NCI-H2081 (cell line): ENCODE data around the gene PAPPA.

Source experiments
- DNase-seq, 2 experiments: peaks; one replicate each; lab custom pipeline; 2025; lab: John Stamatoyannopoulos, UW

Gene PAPPA

GRCh38 chr9:116152941-116153764 is 438 bp upstream of the PAPPA start:
- peak in 1 of 2 experiments; percentile 13 for DNase-seq

GRCh38 chr9:116154334-116154975 is 864 bp downstream of the PAPPA start:
- DNase-seq, result peak; percentile 17 to 26

GRCh38 chr9:116154976-116155697 is 1.5 kb downstream of the PAPPA start:
- DNase-seq, result no peak

- DNase-seq, result no peak
Observed at GRCh38 chr9:116155698-116156039, 2.1 kb downstream of the PAPPA start.

- peak; percentile 66 to 71 for DNase-seq
Observed at GRCh38 chr9:116156621-116157314, 3.2 kb downstream of the PAPPA start.

- DNase-seq, result no peak
Observed at GRCh38 chr9:116157436-116158138, 4.0 kb downstream of the PAPPA start.

- DNase-seq, result no peak
Observed at GRCh38 chr9:116160676-116161571, 7.3 kb downstream of the PAPPA start.

GRCh38 chr9:116162241-116162781 is 8.7 kb downstream of the PAPPA start:
- no peak for DNase-seq

- no peak for DNase-seq
Observed at GRCh38 chr9:116163293-116164055, 9.9 kb downstream of the PAPPA start.

- DNase-seq, result no peak
Observed at GRCh38 chr9:116165912-116166311, 12.3 kb downstream of the PAPPA start.

- DNase-seq, result no peak
Observed at GRCh38 chr9:116166713-116167112, 13.1 kb downstream of the PAPPA start.

GRCh38 chr9:116168231-116168630 is 14.6 kb downstream of the PAPPA start:
- no peak for DNase-seq

- DNase-seq, result no peak
Observed at GRCh38 chr9:116172216-116172615, 18.6 kb downstream of the PAPPA start.

GRCh38 chr9:116174347-116174746 is 20.8 kb downstream of the PAPPA start:
- no peak for DNase-seq

GRCh38 chr9:116175614-116176013 is 22.0 kb downstream of the PAPPA start:
- no peak for DNase-seq

- DNase-seq, result no peak
Observed at GRCh38 chr9:116178481-116179211, 25.1 kb downstream of the PAPPA start.

GRCh38 chr9:116179568-116179967 is 26.0 kb downstream of the PAPPA start:
- no peak for DNase-seq

- DNase-seq, result no peak
Observed at GRCh38 chr9:116181853-116182610, 28.4 kb downstream of the PAPPA start.
